Amygdala (tissue), 56 donors: ENCODE results near the gene VWA2.

Source experiments
- DNase-seq, 56 donors: peaks; one replicate each; lab custom pipeline; 2025; lab: John Stamatoyannopoulos, UW

VWA2 gene

DNA sequence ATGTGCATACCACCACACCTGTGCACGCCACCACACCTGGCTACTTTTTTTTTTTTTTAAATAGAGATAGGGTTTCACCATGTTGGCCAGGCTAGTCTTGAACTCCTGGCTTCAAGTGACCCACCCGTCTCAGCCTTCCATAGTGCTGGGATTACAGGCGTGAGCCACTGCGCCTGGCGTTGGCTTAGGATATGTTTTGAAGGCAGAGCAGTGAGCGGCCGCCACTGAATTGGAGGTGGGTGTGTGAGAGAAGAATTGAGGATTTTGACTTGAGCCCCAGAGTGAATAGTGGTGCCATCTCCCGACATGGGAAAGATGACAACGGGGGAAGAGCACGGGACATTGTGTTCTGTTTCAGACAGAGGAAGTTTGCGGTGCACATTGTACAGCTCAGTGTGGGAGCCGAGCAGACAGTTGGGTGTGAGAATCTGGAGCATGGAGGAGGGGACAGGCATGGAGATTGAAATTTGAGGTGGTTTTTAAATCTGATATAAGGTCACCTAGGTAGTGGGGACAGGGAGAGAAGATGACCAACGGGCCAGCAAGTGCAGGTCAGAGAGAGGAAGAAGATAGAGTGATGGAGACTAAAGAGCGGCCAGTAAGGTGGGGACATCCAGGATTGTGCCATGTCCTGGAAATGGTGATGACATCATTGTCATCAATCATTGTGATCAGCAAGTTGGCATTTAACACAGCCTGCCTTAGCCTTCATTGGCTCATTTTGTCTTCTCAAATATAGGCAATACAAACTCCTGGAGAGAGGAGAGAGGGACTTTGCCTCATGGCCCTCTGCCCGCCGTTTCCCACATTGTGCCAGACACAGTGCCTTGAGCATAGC, 35.8 kb downstream of the VWA2 start:
- no peak for DNase-seq

- DNase-seq = no peak
Measured at GRCh38 chr10:114276066-114276465, 37.0 kb downstream of the VWA2 start.

GRCh38 chr10:114276671-114277070, 37.6 kb downstream of the VWA2 start:
- no peak for DNase-seq

- DNase-seq = no peak
Measured at GRCh38 chr10:114278140-114278883, 39.3 kb downstream of the VWA2 start.

- no peak for DNase-seq
Measured at GRCh38 chr10:114278884-114279191, 39.8 kb downstream of the VWA2 start.

GRCh38 chr10:114279289-114279688, 40.2 kb downstream of the VWA2 start:
- no peak for DNase-seq

DNA sequence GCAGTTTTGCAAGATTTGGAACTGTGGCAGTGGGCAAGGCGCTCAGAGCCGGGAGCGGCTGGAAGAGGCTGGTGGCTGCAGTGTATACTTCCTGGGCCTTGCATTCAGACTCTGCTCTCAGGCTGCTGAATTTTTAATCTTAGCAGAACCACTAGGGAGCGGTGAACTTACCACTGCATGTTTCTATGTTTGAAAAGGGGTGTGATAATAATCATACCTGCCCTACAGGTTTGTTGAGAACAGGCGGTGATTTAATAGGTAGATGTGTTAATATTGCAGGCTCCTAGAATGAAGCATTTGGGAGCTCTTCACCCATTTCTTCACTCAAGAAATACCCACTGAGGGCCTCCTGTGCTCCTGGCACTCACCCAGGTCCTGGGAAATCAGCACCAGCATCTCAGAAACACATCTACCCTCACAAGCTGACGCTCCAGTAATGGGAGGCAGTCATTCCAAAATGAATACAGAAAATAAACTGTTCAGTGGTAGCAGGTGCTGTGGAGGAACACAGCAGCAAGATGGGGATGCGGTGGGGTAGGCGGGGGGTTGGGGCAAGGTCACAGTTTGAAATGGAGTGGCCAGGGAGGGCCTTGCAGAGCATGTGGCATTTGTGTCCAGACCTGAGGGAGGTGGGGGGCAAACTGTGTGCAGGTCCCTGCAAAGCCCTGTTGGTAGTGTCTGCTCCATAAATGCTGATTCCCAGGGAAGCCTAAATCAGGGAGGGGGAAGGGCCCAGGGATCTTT, 41.0 kb downstream of the VWA2 start:
- DNase-seq = no peak

DNA sequence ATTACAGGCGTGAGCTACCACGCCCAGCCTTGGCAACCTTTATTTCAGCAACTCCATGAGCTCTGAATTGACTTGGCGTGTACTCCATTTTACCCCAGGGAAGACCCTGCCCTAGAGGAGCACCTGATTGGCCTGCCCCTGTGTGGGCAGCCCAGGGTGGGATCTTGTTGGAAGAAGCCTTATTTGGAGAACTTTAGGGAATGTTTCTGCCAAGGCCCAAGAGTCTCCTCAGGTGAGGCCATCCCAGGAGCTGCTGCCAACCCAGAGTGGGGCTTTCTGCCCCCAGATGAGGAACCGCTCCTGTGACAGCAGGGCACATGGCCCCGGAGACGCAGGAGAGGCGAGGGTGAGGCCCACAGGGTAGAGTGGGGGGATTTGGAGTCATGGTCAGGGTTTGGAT, 42.0 kb downstream of the VWA2 start:
- DNase-seq = no peak

DNA sequence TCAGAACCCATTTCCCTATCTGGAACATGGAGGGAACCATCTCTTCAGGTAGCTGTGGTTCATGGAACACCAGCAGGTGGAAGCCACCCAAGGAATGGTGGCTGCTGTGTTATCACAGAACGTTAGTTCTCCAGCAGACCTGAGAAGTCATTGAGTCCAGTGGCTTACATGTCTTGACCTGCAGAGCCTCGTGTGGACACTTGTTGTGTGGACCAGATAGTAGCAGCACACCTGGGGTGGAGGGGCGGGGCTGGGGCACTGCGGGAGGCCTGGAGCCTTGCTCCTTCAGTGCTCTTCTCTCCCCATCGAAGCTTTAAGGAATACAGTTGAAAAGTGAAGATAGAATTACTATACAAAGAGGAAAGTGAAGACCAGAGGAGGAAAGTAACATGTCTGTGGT, 42.4 kb downstream of the VWA2 start:
- DNase-seq = no peak

- no peak for DNase-seq
Measured at GRCh38 chr10:114282526-114282925, 43.5 kb downstream of the VWA2 start.

- DNase-seq = no peak
Measured at GRCh38 chr10:114283091-114283490, 44.0 kb downstream of the VWA2 start.

GRCh38 chr10:114283535-114284234, 44.6 kb downstream of the VWA2 start:
- no peak for DNase-seq

GRCh38 chr10:114284346-114285071, 45.5 kb downstream of the VWA2 start:
- no peak for DNase-seq

DNA sequence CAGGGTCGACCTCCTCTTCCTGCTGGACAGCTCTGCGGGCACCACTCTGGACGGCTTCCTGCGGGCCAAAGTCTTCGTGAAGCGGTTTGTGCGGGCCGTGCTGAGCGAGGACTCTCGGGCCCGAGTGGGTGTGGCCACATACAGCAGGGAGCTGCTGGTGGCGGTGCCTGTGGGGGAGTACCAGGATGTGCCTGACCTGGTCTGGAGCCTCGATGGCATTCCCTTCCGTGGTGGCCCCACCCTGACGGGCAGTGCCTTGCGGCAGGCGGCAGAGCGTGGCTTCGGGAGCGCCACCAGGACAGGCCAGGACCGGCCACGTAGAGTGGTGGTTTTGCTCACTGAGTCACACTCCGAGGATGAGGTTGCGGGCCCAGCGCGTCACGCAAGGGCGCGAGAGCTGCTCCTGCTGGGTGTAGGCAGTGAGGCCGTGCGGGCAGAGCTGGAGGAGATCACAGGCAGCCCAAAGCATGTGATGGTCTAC, 46.9 kb downstream of the VWA2 start:
- DNase-seq = no peak

- no peak for DNase-seq
Measured at GRCh38 chr10:114286921-114287320, 47.9 kb downstream of the VWA2 start.

- no peak for DNase-seq
Measured at GRCh38 chr10:114288424-114289095, 49.5 kb downstream of the VWA2 start.

DNA sequence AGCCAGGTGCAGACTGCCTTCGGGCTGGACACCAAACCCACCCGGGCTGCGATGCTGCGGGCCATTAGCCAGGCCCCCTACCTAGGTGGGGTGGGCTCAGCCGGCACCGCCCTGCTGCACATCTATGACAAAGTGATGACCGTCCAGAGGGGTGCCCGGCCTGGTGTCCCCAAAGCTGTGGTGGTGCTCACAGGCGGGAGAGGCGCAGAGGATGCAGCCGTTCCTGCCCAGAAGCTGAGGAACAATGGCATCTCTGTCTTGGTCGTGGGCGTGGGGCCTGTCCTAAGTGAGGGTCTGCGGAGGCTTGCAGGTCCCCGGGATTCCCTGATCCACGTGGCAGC, 50.0 kb downstream of the VWA2 start:
- DNase-seq = no peak

GRCh38 chr10:114290038-114290437, 51.0 kb downstream of the VWA2 start:
- DNase-seq = no peak

- DNase-seq = no peak
Measured at GRCh38 chr10:114291076-114291475, 52.0 kb downstream of the VWA2 start.

DNA sequence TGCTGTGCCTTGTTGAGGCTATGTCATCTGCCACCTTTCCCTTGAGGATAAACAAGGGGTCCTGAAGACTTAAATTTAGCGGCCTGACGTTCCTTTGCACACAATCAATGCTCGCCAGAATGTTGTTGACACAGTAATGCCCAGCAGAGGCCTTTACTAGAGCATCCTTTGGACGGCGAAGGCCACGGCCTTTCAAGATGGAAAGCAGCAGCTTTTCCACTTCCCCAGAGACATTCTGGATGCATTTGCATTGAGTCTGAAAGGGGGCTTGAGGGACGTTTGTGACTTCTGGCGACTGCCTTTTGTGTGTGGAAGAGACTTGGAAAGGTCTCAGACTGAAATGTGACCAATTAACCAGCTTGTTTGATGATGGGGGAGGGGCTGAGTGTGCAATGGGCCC, 52.5 kb downstream of the VWA2 start:
- DNase-seq = no peak
